ENCODE results near the gene MYH13.
"Not testable (repeated sequence)": the region's sequence is repeated elsewhere in the genome, so short reads cannot be mapped to it uniquely, and the experiment has no call there.

MYH13 gene

DNA sequence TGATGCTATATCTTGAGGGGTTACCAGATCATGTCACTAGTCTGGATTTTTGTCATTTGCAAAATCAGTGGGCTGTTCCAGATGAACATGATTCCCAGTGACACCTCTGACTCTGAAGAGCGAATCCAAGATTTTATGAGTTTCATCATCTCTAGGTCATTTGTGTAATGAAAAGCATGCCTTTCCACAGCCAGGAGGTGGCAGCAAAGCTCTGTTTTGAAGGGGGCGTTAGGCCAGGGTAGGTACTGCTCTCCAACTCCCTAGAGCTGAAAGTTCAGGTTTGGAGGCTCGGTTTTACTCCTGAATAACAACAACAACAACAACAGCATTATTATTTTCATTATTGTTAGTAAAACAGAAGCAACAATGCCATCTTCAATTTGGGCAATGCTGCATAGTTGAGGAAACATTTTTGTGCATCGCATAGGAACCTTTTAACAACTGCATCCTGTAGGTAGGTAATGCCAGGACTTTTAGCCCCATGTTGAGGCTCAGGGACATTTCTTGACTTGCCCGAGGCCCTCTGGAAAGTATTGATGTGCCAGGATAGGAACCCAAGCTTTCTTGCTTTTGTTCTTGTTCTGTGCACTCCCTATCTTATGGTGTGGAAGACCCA, 77.0 kb downstream of the MYH13 start:
- DNase-seq: peak; percentile 20

DNA sequence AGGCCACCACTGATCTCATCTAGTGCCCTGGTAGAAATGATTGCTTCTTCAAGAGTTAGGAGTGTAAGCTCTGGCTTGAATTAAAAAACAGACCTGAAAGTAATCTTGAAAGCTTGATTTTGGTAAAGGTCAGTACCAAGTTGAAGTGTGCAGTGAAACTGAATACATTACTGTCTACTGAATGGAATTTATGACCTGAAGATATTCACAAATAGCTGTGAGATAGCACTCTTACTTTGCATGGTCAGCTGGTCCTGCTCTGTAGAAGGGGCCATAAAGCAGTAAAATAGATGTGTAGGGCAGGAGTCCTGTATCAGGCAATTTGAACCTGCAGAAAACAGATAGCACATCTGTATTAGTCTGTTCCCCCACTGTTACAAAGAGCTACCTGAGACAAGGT, 78.6 kb downstream of the MYH13 start:
- no peak for DNase-seq

DNA sequence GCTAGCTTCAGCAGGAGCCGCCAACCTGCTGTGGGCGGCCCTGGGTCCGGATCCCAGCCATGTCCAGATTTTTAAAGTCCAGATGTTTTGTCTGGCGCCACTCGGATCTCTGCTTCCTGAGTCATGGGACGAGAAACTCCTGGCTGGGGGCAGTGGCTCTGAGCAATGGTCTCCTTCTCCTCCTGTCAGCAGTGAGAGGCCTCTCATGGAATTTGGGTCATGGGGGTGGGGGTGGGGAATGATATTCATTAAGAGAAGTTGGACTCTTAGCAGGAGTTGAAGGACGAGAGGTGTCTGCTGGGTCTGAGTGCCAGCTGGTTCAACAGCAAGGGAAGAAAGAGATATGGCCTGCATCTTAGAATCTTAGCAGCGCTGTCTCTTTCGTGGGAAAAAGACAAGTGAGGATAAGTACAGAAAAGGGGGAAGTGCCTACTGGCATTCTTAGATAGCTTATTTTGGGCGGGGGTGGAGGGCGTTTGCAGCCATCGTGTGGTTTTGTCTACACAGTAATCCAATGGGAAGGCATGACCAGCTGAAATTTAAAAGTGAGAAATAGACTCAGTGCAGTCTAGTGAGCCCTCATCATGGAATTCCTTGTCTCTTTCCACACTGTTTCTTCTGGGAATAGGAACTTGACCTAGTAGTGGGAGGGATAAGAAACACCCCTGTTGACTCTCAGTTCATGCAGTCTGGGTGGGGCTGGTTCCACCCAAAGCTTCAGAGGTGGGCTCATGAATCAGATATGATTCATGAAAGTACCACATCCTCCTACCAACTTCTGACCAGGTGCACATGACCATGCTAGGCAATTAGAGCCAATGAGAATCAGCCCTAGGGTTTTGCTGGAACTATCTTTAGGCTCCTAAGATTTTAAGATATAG, 80.5 kb downstream of the MYH13 start:
- DNase-seq: no peak

DNA sequence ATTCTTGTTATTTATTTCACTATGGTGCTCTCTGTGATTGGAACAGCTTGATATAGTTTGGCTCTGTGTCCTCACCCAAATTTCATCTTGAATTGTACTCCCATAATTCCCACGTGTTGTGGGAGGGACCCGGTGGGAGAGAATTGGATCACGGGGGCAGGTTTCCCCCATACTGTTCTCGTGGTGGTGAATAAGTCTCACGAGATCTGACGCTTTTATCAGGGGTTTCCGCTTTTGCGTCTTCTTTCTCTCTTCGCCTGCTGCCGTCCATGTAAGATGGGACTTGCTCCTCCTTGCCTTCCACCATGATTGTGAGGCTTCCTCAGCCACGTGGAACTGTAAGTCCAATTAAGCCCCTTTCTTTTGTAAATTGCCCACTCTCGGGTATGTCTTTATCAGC, 81.2 kb downstream of the MYH13 start:
- DNase-seq: not testable (repeated sequence)

DNA sequence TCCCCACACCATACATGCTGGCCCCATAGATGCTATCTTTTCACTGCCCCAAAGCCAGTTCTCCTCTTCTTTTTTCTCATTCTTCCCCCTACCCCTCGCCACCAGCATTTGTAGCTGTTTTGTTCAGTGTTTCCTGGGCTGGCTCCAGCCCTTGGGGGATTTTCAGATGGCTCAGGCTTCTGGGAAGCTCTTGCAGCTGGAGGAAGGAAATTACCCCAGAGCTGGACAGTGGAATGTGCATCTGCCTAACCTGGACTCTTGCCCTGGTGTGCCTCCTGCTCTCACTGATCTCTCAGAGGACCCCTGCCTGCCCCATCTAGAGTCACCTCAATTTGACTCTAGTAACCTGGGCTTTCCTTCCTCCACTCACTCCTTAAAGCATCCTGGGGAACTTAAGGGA, 82.8 kb downstream of the MYH13 start:
- DNase-seq: no peak

DNA sequence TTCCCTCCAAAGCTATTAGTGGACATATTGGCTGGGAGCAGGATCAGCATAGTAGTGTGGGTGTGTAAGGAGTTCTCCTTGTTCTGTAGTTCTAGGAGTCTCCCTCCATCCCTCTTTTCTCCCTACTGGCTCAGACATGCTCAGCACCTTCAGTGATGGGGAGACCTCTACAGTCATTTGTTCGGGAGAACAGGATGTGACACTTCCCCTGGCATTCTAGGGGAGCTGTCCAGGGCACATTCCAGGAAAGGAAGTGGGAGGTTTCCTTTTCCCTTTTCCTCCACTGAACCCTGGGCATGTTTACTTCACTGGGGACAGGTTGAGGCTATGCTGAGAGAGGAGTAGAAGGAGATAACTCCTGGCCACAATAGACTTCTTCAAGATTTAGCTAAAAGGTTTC, 86.5 kb downstream of the MYH13 start:
- DNase-seq: no peak

DNA sequence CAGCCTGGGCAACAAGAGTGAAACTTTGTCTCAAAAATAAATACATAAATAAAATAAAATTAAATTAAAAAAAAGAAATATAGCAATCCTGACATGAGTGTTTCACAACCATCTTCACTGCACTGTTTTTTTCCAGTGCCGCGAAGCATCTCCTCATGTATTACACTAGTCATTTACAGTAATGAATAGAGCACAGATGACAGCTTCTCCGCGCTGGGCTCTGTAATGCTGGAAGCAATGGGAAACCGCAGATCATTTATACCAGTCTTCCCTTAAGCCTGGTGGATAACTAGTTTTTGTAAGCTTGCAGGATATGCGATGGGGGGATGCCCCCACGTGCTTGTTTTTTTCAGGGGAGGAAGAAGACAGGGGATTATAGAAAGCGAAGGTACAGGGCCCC, 86.9 kb downstream of the MYH13 start:
- DNase-seq: no peak

DNA sequence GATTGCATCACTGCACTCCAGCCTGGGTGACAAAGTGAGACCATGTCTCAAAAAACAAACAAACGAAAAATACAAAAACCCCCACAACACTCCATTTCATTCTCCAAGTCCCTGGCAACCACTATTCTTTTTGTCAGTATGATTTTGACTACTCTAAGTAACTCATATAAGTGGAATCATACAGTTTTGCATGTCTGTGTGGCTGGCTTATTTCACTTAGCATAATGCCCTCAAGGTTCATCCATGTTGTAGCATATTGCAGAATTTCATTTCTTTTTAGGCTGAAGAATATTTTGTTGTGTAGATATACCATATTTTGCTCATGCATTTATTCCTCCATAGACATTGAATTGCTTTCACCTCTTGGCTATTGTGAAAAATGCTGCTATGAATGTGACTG, 92.7 kb downstream of the MYH13 start:
- DNase-seq: no peak

DNA sequence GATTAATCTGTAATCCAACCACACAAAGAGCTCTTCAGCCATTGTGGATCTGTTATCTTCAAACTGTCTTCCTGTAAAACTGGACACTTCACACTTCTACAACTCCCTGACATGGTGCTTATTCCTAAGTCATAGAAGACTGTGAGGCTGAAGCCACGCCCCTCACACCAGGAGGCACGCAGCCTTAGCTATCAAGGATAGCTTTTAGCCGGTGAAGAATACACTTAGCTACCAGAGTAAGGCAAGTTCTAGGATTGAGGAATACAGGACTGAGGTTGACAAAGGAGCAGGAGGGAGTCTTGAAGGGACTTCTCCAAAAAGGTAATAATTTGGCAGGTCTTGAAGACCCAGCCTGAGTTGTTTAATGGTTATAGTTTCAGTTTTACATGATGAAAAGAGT, 94.6 kb downstream of the MYH13 start:
- DNase-seq: no peak

DNA sequence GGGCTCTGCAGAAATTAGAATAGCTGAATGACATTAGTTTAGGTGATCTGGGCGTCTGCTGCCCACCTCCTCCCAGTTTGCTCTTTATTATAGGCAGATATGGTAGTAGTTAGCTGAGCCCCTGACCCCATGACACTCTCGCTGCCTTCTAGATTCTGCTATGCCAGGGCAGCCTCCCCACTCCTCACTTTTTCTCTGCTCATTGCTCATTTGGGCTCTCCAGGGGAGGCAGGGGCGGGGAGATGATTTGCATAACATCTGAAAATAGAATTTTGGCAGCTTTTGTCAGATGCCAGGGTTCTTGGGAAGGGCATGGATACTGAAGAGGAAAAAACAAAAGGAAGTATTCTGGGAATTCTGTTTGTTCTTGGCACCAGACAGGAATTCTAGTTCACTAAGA, 96.4 kb downstream of the MYH13 start:
- DNase-seq: no peak

DNA sequence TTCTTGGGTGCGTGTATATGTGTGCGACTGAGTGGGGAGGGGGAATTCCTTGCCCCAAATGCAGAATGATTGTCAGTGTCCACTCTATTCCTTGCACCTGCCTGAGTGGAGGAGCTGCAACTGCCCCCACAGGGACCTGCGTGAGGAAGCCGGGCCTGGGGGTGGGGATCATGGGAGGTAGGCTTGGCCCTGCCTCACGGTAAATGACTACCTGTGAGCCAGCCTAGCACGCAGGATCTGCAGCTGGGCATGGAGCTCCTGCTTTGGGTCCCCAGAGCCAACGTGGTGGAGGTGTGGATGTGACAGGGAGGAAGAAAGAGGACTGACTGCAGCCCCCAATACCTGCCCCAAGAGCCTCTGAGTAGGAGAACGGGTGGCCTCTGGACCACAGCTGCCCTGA, 97.4 kb downstream of the MYH13 start:
- DNase-seq: no peak

DNA sequence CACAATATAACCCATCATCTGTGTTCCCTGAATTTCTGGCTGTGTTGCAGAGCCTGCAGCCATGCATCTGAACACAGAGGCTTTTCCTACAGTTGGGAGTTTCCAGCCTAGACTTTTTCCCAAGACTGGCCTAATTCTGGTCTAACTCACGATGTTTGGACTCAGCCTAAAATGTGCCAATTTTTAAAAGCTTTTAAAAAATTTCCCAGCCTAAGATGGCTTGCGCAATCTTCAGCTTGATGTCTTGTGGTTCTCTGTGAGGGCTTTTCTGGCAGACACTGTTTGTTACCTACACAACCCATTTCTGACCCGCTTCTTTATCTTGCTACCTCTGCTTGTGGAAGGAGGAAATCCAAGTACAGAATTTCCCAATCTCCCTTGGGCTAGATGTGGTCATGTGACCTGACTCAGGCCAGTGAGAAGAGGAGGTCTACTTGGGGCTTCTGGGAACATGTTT, 101.7 kb downstream of the MYH13 start:
- no peak for DNase-seq

DNA sequence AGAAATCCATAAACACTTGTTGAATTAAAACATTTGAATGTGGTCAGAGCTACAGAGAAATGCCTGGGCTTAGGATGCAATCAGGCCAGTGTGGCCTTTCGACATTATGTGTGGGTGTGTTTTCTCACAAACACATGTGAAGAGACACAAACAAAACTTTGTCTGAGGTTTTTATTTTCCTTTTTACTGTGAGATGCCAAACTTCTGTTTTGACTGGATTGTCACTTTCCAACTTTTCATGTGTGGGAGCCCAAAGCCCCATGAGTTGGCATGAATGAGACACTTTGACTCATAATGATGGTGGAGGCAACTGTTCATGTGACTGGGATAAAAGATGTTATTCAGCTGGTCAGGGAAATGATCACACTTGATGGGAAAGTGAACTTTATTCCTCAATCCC, 102.5 kb downstream of the MYH13 start:
- DNase-seq: no peak

DNA sequence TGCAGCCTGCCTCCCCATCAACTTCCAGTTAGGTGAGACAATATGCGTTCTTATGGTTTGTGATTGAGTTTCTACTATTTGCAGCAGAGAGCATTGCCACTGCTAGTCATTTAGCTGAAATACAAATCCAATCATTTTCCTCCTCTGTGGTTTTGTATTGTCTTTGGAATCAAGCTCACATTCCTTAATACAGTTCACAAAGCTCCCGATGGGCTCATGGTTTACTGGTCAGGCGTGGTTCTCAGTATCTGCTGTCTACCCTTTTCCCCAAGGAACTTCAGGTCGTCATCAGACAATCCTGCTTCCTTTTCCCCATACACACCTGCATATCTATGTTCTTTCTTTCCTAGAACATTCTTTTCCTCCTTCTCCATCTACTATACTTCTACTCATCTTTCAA, 104.8 kb downstream of the MYH13 start:
- DNase-seq: no peak

DNA sequence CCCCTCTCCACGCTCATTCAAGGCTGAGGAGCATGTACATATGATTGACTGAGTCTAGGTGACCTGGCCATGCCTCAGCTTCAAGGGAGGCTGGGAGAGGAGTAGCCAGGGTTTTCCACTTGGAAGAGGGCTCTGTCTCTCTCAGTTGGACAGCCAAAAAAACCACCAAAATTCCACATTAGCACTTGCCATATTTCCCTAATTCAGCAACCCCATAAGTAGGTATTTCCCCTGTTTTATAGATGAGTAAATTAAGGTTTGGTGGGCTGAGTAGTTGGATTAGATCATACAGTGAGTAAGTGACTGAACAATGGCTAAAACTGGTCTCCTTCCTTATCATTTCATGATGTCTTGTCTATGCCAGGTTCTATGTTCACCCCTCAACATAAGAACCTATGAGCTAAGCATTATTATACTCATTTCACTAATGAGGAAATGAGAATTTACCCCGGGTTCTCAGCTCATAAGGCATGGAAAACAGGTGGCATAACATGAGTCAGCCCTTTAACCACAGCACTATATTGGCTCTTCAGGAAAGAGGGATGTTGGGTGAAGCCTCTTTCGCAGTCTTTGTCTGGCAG, 106.4 kb downstream of the MYH13 start:
- no peak for DNase-seq

DNA sequence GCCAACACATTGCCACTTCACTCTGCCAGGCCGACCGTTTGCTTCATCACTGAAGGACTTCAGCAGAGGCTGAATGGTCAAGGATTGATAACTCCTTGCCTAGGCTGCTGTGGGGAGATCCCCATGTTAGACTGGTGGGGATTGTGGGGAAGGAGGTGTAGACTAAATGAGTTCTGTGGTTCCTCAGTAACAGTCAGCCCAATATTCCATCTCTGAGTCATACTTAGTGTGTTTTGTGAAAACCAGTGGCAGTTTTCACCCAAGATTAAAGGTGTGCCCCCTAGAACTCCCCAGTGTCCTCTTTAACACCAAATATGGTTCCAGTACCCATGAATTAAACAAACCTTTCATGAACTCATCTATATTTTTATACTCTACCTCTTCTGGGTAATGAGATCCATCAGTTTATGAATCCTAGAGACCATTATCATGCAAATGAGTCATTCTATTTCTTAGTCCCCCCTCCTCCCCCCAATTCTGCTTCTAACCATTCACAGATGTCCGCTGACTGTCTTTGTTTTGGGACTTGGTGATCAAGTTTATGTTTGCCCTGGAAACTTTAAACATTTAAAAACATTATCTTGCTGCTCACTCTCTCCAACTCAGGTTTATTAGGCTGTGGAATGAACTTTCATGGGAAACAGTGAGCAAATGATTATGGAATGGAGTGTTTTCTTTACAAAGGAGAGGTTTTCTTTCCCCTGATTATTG, 107.6 kb downstream of the MYH13 start:
- no peak for DNase-seq

DNA sequence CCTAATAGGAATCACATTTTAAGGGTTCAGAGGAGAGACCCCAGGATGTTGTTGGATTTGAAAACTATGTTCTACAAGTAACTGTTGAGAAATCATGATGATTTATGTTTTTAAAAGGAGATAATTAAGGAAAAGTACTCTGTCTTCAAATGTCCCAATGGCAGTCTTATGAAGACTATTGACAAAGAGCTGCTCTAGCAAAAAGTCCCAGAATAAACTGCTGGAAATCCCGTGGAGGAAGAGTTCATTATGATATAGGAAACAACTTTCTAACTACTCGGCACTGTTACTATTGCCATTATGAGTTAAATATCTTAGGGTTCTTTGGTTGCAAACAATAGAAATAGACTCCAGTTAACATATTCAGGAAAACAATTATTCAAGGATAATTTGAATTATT, 108.8 kb downstream of the MYH13 start:
- DNase-seq: no peak

DNA sequence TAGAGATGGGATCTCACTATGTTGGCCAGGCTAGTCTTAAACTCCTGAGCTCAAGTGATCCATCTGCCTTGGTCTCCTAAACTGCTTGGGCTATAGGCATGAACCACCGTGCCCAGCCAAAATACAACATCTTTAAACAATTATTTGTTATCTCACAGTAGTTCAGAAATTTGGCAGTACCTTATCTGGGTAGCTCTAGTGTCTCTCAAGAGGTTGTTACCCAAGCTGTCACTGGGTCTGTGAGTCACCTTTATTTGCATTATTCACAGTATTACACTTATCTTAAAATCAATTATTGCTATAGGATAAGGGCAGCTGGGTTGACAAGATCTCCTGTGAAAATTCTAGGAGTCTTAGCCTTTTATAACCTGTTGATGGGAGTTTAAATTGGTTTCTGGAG, 110.4 kb downstream of the MYH13 start:
- no peak for DNase-seq

DNA sequence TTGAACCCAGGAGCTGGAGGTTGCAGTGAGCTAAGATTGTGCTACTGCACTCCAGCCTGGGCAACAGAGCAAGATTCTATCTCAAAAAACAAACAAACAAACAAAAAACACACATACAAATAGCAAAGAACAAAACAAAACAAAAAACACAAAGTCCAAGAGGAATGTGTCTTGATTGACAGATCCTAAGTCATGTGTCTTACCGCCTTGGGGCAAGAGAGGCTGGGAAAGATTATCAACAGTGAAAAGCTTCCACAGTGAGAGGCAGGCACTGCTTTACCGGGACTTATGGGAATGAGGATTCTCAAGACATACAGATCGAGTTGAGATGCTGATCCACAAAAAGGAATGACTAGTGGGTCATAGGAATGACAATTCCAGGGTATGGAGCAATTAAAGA, 111.7 kb downstream of the MYH13 start:
- no peak for DNase-seq

DNA sequence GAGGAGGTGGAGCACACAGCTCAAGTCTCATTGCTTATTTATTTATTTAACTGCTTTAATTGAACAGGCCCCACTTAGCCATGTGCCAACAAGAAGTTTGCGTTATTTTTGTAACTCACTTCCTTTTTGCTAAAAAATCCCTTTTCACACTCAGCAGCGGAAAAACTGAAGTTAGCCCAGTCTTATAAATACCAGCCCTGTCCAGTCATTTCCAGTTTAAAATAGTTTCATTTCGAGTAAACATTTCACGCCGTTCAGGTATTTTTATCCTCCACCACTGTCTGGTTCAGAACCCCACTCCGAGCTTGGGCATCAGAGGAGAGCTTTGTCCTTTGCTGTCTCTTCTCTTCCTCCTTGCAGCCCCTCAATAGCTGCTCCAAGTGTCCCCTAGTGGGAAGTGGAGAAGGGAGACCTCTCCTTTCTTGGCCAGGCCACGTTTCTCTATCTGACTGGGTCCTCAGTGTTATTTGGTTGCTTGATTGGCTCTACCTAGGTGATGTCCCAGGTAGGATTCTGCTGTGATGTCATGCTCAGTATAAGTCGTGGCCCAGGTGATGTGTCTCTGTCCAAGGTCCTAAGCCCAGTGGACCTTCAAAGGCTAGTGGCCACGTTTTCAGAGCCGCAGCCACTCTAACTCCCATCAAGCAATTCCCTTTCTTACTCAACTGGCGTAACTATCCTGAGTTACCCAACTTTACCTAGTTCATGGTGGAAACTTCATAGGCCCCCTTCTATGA, 121.4 kb downstream of the MYH13 start:
- DNase-seq: no peak
